B cell (primary cell): ENCODE measurements around the gene HECTD2. TPM values are rescaled to one million over a fixed set of nuclear protein-coding genes. Genes with fewer than 3 reads are reported as not detected.

Experiments used
- ATAC-seq: fragments of 200-7000 bp; cut with Tn5 transposase; one replicate; pipeline ENCODE4 v1.10.0; 2021; ENCODE audit warnings: low read depth, mild to moderate bottlenecking, moderate number of reproducible peaks, moderate library complexity
- CTCF ChIA-PET: fragments of 350-600 bp; sonication (Branson Sonifier 250); formaldehyde crosslinking; loops from one replicate; lab custom pipeline; 2021; ENCODE audit warnings: antibody characterized with exemption, inconsistent platforms; lab: Charles Lee
- POLR2A ChIA-PET: fragments of 350-600 bp; sonication (Branson Sonifier 250); formaldehyde crosslinking; loops from one replicate; lab custom pipeline; 2021; ENCODE audit warnings: antibody characterized with exemption; lab: Charles Lee
- DNase-seq: peaks from one replicate; pipeline ENCODE4 v3.0.0; 2013
- H2AFZ ChIP-seq: 2 replicates; pipeline ENCODE4 v1.6.1; 2012; ENCODE audit warnings: mild to moderate bottlenecking, low read depth, low read length; ENCODE audit not compliant: insufficient read depth, poor library complexity, severe bottlenecking
- H3K27ac ChIP-seq, 2 donors: 1 replicate in 1 of 2; 2 replicates in 1 of 2; pipeline ENCODE4 v1.5.1; 2012 to 2013; ENCODE audit warnings: low read length in 2 of 2, mild to moderate bottlenecking in 2 of 2, moderate library complexity in 1 of 2
- H3K27me3 ChIP-seq, 4 experiments: fragments of 200-600 bp in 1 of 4; sonication (generic) in 1 of 4; replicated peaks in 1 of 4; 1 replicate in 2 of 4; 2 replicates in 2 of 4; pipeline versions ENCODE4 v1.6.1 to v1.7.0; 2013 to 2016; ENCODE audit warnings: low read length in 3 of 4, mild to moderate bottlenecking in 2 of 4, mixed read lengths in 1 of 4, moderate library complexity in 1 of 4; ENCODE audit not compliant: insufficient read depth in 4 of 4, control insufficient read depth in 3 of 4; ENCODE audit errors: control extremely low read depth in 1 of 4
- H3K36me3 ChIP-seq, 2 experiments: replicated peaks in 1 of 2; 1 replicate in 1 of 2; 2 replicates in 1 of 2; pipeline versions ENCODE4 v1.6.1 to v1.7.1; 2013; ENCODE audit warnings: low read length in 1 of 2; ENCODE audit not compliant: insufficient read depth in 2 of 2, control insufficient read depth in 1 of 2; ENCODE audit errors: control extremely low read depth in 1 of 2, extremely low read depth in 1 of 2
- H3K4me1 ChIP-seq, 2 donors: fragments of 200-600 bp in 1 of 2; sonication (generic) in 1 of 2; 1 replicate in 1 of 2; 2 replicates in 1 of 2; pipeline versions ENCODE4 v1.5.1 to v1.6.1; 2013 to 2017; ENCODE audit warnings: low read length in 2 of 2; ENCODE audit not compliant: control insufficient read depth in 2 of 2, insufficient read depth in 2 of 2
- H3K4me2 ChIP-seq: replicated peaks from 2 replicates; pipeline ENCODE3; 2012; ENCODE audit warnings: mild to moderate bottlenecking, low read depth, low read length; ENCODE audit not compliant: poor library complexity, severe bottlenecking
- H3K4me3 ChIP-seq, 5 experiments: fragments of 200-600 bp in 1 of 5; sonication (generic) in 1 of 5; 1 replicate in 3 of 5; 2 replicates in 2 of 5; pipeline versions ENCODE4 v1.5.1 to v1.7.0; 2011 to 2016; ENCODE audit warnings: low read length in 4 of 5, mild to moderate bottlenecking in 4 of 5, low read depth in 2 of 5, control low read depth in 1 of 5, moderate library complexity in 1 of 5; ENCODE audit not compliant: insufficient read depth in 1 of 5; ENCODE audit errors: control extremely low read depth in 1 of 5, extremely low read depth in 1 of 5
- H3K79me2 ChIP-seq: fragments of 200-600 bp; sonication (generic); one replicate; pipeline ENCODE4 v1.6.0; 2016; ENCODE audit warnings: low read length; ENCODE audit not compliant: control insufficient read depth, insufficient read depth
- H3K9ac ChIP-seq: fragments of 200-600 bp; sonication (generic); 2 replicates; pipeline ENCODE4 v1.6.1; 2017; ENCODE audit warnings: mild to moderate bottlenecking, low read length, moderate library complexity
- H3K9me3 ChIP-seq, 3 donors: one replicate each; pipeline versions ENCODE4 v1.6.1 to v1.7.1; 2013; ENCODE audit warnings: low read length in 2 of 3; ENCODE audit not compliant: control insufficient read depth in 2 of 3, insufficient read depth in 1 of 3; ENCODE audit errors: control extremely low read depth in 1 of 3
- H4K20me1 ChIP-seq: 2 replicates; pipeline ENCODE4 v1.6.0; 2012; ENCODE audit warnings: mild to moderate bottlenecking, low read length; ENCODE audit not compliant: insufficient read depth, control insufficient read depth, poor library complexity, severe bottlenecking
- H3K27ac Mint-ChIP-seq: one replicate; pipeline ENCODE4 v1.8.0; 2021; ENCODE audit warnings: mixed read lengths
- H3K27me3 Mint-ChIP-seq: one replicate; pipeline ENCODE4 v1.8.0; 2021; ENCODE audit warnings: mixed read lengths
- H3K4me1 Mint-ChIP-seq: one replicate; pipeline ENCODE4 v1.8.0; 2021; ENCODE audit warnings: mixed read lengths
- H3K4me3 Mint-ChIP-seq: one replicate; pipeline ENCODE4 v1.8.0; 2021; ENCODE audit warnings: mixed read lengths
- H3K9me3 Mint-ChIP-seq: one replicate; pipeline ENCODE4 v1.8.0; 2022; ENCODE audit warnings: mixed read lengths; ENCODE audit not compliant: insufficient read depth
- CTCF ChIP-seq: fragments of 200-600 bp; IDR thresholded peaks from one replicate; pipeline ENCODE4 v1.8.0; 2022; ENCODE audit warnings: antibody characterized with exemption, mild to moderate bottlenecking
- EZH2 ChIP-seq: IDR thresholded peaks from 2 replicates; pipeline ENCODE4 v1.6.1; 2012; ENCODE audit warnings: borderline replicate concordance, low read depth, mild to moderate bottlenecking, moderate library complexity, low read length; ENCODE audit not compliant: insufficient read depth, poor library complexity, severe bottlenecking
- WGBS: methylation state at CpG from one replicate; pipeline ENCODE4 v1.1.5; 2013; ENCODE audit warnings: missing lambda C conversion rate; ENCODE audit not compliant: insufficient coverage; 5-methylcytosine and 5-hydroxymethylcytosine counted together
- intact Hi-C: fragments of 100-400 bp; cut with micrococcal nuclease; formaldehyde crosslinking; loops from one replicate; pipeline ENCODE4 v1.10.0; 2022
- polyA plus RNA-seq: library from polyadenylated mRNA; depleted of rRNA; stranded (reverse); fragments of >200 nt; gene quantifications from 2 replicates; pipeline ENCODE4 v1.2.3, GENCODE V29; 2012
- total RNA-seq, 2 donors: library from RNA; stranded (reverse); fragments of 120-200 nt in 1 of 2; gene quantifications; 1 replicate in 1 of 2; 2 replicates in 1 of 2; pipeline versions ENCODE4 v1.2.3 to v1.2.4, GENCODE V29; 2013 to 2022

The HECTD2 gene
- total and polyA plus RNA-seq, 2 donors (not counting 1 experiment from before 2014, with no cell fraction given): 2.9 to 7.9 TPM

- no CpG with 5 or more reads among the region's 2 CpGs for WGBS
- Histone ChIP-seq H3K27ac (no peak overlapping the region), H4K20me1 (no peaks in the 10 kb centered on the region), H3K9me3 (no peaks in the 10 kb centered on the region), H3K79me2 (no peaks in the 10 kb centered on the region), H3K4me2 (no peak overlapping the region), H3K4me1 (no peaks in the 10 kb centered on the region), H3K36me3 (no peaks in the 10 kb centered on the region), H2AFZ (no peak overlapping the region), H3K9ac (no peak overlapping the region), H3K4me3 (no peak overlapping the region), H3K27me3 (no peaks in the 10 kb centered on the region)
- Mint-ChIP-seq H3K9me3 (no peaks in the 10 kb centered on the region), H3K27me3 (no peaks in the 10 kb centered on the region), H3K4me3 (no peak overlapping the region), H3K4me1 (no peaks in the 10 kb centered on the region), H3K27ac (no peak overlapping the region)
- ChIA-PET POLR2A (no interaction called here), CTCF (no interaction called here)
- TF ChIP-seq EZH2: no peak
- no peak for TF ChIP-seq CTCF
- DNase-seq: no peak
- no peak for ATAC-seq
- intact Hi-C loops: no loop called here
These were observed 103.7 kb downstream of the HECTD2 start for GRCh38 chr10:91513598-91514424.

GRCh38 chr10:91514787-91515186, 104.6 kb downstream of the HECTD2 start:
- Histone ChIP-seq H3K4me3 (no peak overlapping the region), H3K36me3 (no peaks in the 10 kb centered on the region), H3K4me1 (no peaks in the 10 kb centered on the region), H3K4me2 (no peak overlapping the region), H2AFZ (no peak overlapping the region), H3K27me3 (no peaks in the 10 kb centered on the region), H3K27ac (no peak overlapping the region), H3K9me3 (no peaks in the 10 kb centered on the region), H3K79me2 (no peaks in the 10 kb centered on the region), H3K9ac (no peak overlapping the region), H4K20me1 (no peaks in the 10 kb centered on the region)
- ChIA-PET POLR2A (no interaction called here), CTCF (no interaction called here)
- H3K27ac Mint-ChIP-seq: no peak overlapping the region
- no peak for DNase-seq
- intact Hi-C loops: no loop called here
- H3K4me1 Mint-ChIP-seq: no peaks in the 10 kb centered on the region
- TF ChIP-seq CTCF (no peak), EZH2 (no peak)
- no peaks in the 10 kb centered on the region for H3K9me3 Mint-ChIP-seq
- H3K4me3 Mint-ChIP-seq: no peak overlapping the region
- no CpG with 5 or more reads among the region's 1 CpG for WGBS
- no peaks in the 10 kb centered on the region for H3K27me3 Mint-ChIP-seq
- ATAC-seq: no peak
